Measurements from ENCODE around the gene VPS33A.

GRCh38 chr12:122310626-122311333 lies 44.5 kb upstream of the VPS33A start:
- TF ChIP-seq CTCF (IDR thresholded peaks at IDR 0.05) (no peak), POLR2A (IDR thresholded peaks at IDR 0.05; ENCODE audit: low read length) (no peak), CEBPB (IDR thresholded peaks at IDR 0.05) (no peak), MAFK (IDR thresholded peaks at IDR 0.05; ENCODE audit: partially characterized antibody) (no peak), JUN (IDR thresholded peaks at IDR 0.05) (no peak)

Data from A549 (cell line).